K562 (cell line): ENCODE results near the gene MIS18A. TPM values are rescaled to one million over a fixed set of nuclear protein-coding genes. Genes with fewer than 3 reads are reported as not detected.

Source experiments
- C11orf30 ChIP-seq: fragments of 450-650 bp; IDR thresholded peaks from 2 replicates; pipeline ENCODE4 v1.6.1; 2016; ENCODE audit warnings: low read depth, mild to moderate bottlenecking
- CAMTA2 ChIP-seq: fragments of 250-450 bp; sonication (Bioruptor Pico); conservative IDR thresholded peaks from 2 replicates; pipeline ENCODE4 v1.5.1; 2022
- COPS2 ChIP-seq: fragments of 450-650 bp; conservative IDR thresholded peaks from 2 replicates; pipeline ENCODE4 v1.6.1; 2016; ENCODE audit warnings: mild to moderate bottlenecking, moderate library complexity
- CREBBP ChIP-seq: IDR thresholded peaks from one replicate; pipeline ENCODE4 v1.6.1; 2012; ENCODE audit warnings: low read depth, mild to moderate bottlenecking, control low read depth, inconsistent platforms, low read length
- DACH1 ChIP-seq: fragments of 450-650 bp; IDR thresholded peaks from 2 replicates; pipeline ENCODE4 v1.6.1; 2018; ENCODE audit not compliant: partially characterized antibody
- ETS2 ChIP-seq: IDR thresholded peaks from 2 replicates; pipeline ENCODE4 v1.6.1; 2016; ENCODE audit warnings: borderline replicate concordance, missing genetic modification characterization, mild to moderate bottlenecking, moderate library complexity, missing compliant biosample characterization; ENCODE audit not compliant: poor library complexity, severe bottlenecking
- ETV1 ChIP-seq: fragments of 450-650 bp; conservative IDR thresholded peaks from 2 replicates; pipeline ENCODE4 v1.6.1; 2016; ENCODE audit warnings: missing genetic modification characterization, control low read depth, low read depth, missing compliant biosample characterization
- MBD2 ChIP-seq: sonication (generic); IDR thresholded peaks from 2 replicates; pipeline ENCODE4 v1.6.1; 2016; ENCODE audit warnings: low read depth, borderline replicate concordance
- PCBP1 ChIP-seq: fragments of 200-400 bp; formaldehyde crosslinking; IDR thresholded peaks from 2 replicates; pipeline ENCODE4 v1.6.1; 2018; ENCODE audit warnings: mild to moderate bottlenecking, low read depth, low read length; ENCODE audit not compliant: poor library complexity, severe bottlenecking
- PHF20 ChIP-seq: fragments of 450-650 bp; IDR thresholded peaks from 2 replicates; pipeline ENCODE4 v1.6.1; 2018; ENCODE audit not compliant: partially characterized antibody
- RBM14 ChIP-seq: fragments of 200-400 bp; formaldehyde crosslinking; IDR thresholded peaks from 2 replicates; pipeline ENCODE4 v1.6.1; 2018; ENCODE audit warnings: low read depth, mild to moderate bottlenecking, low read length, moderate library complexity, borderline replicate concordance; ENCODE audit not compliant: insufficient read depth
- SAFB ChIP-seq: fragments of 200-400 bp; formaldehyde crosslinking; IDR thresholded peaks from 2 replicates; pipeline ENCODE4 v1.6.1; 2017; ENCODE audit warnings: low read depth, low read length, borderline replicate concordance
- STAT5A ChIP-seq: IDR thresholded peaks from 2 replicates; pipeline ENCODE4 v1.6.1; 2012; ENCODE audit warnings: low read length, inconsistent platforms, borderline replicate concordance
- ZBTB8A ChIP-seq: fragments of 450-650 bp; IDR thresholded peaks from 2 replicates; pipeline ENCODE4 v1.6.1; 2018; ENCODE audit warnings: mild to moderate bottlenecking, moderate library complexity; ENCODE audit not compliant: partially characterized antibody
- ZNF197 ChIP-seq: fragments of 200-800 bp; sonication (Bioruptor generic); IDR thresholded peaks from 2 replicates; pipeline ENCODE4 v1.6.1; 2016; ENCODE audit warnings: low read depth, missing genetic modification characterization, missing compliant biosample characterization
- polyA plus RNA-seq, 8 experiments: library from polyadenylated mRNA; depleted of rRNA in 4 of 8; stranded (reverse) in 5 of 8; unstranded in 3 of 8; fragments of >200 nt; fragmentation: Nextera tagmentation in 2 of 8; fragmentation: Illumina TruSeq in 1 of 8; extraction: Ambion mirVana in 2 of 8; extraction: Trizol in 1 of 8; gene quantifications; 2 replicates each; pipeline versions ENCODE4 v1.2.1 to v1.2.3, GENCODE V29; 2011 to 2014; ENCODE audit warnings: inconsistent platforms in 1 of 8, missing spikeins in 1 of 8
- total RNA-seq, 7 experiments: library from RNA; depleted of rRNA in 6 of 7; stranded (reverse); fragments of >200 nt in 6 of 7; fragmentation: Illumina TruSeq in 2 of 7; extraction: Trizol in 2 of 7; gene quantifications; 2 replicates each; pipeline versions ENCODE4 v1.2.1 to v1.2.3, GENCODE V29; 2011 to 2021; ENCODE audit warnings: low replicate concordance in 1 of 7
- TF ChIP-seq, protein P1 (sequence below): fragments of 250-450 bp; sonication (Bioruptor Pico); IDR thresholded peaks from 2 replicates; pipeline ENCODE4 v1.5.1; 2021; ENCODE audit warnings: mild to moderate bottlenecking
- TF ChIP-seq, protein P2 (sequence below): sonication (generic); formaldehyde crosslinking; IDR thresholded peaks from 2 replicates; pipeline ENCODE4 v1.8.0; 2022; ENCODE audit warnings: missing genetic modification reagents, mild to moderate bottlenecking, moderate library complexity, borderline replicate concordance
- TF ChIP-seq, protein P3 (sequence below): fragments of 250-450 bp; sonication (Bioruptor Pico); IDR thresholded peaks from 2 replicates; pipeline ENCODE4 v1.8.0; 2022; ENCODE audit warnings: moderate library complexity, mild to moderate bottlenecking, inconsistent platforms

The MIS18A gene
- total and polyA plus RNA-seq, 9 of the 15 experiments (the other 6 are each of a cell fraction or from before 2014, with no cell fraction given), result 17.7 to 75.3 (median 60.3) TPM

DNA sequence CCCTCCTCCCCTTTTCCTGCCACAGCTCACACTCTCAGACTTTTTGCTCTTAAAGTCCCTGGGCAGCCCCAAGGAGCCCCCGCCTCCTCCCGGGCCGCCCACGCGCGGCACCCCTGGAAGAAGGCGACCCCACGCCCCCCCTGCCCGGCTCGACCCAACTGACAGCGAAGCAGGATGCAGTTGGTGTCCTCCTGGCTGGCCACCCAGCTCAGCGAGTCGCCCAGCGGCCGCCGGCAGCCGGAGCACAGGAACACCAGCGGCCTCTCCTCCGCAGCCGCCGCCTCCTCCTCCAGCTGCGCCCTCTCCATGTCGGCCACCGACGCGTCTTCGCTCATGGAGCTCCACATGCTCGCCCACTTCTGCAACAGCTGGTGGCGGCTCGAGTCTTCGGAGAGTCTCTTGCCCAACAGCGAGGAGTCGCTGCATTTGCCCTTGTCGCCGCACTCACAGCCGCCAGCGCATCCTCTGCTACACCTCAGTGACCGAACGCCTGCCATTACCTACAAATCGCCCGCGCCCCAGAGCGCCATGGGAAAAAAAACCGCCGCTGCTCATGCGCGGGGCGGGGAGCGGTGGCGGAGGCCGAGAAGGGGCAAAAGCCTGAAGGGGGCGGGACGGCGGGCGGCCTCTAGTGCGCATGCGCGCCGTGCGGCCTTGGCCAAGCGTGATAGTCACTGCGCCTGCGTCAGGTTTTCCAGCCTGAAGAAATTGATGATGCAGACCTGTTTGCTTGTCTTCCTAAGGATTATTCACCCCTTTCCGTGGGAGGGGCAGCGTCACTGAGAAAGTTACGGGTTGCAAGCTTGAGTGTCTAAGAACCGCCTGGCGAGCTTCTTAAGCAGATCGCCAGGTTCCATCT is at the start of gene MIS18A (continued):
- TF ChIP-seq, protein P1, sequence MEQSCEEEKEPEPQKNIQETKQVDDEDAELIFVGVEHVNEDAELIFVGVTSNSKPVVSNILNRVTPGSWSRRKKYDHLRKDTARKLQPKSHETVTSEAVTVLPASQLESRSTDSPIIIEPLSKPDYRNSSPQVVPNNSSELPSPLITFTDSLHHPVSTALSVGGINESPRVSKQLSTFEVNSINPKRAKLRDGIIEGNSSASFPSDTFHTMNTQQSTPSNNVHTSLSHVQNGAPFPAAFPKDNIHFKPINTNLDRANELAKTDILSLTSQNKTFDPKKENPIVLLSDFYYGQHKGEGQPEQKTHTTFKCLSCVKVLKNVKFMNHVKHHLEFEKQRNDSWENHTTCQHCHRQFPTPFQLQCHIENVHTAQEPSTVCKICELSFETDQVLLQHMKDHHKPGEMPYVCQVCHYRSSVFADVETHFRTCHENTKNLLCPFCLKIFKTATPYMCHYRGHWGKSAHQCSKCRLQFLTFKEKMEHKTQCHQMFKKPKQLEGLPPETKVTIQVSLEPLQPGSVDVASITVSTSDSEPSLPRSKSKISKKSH, result no peak
- TF ChIP-seq C11orf30 (peak; percentile 98), DACH1 (peak; percentile 84), COPS2 (no peak), CAMTA2 (CRISPR knock-in tag) (no peak; the same call in 1 of the 2 replicates), ZNF197 (CRISPR knock-in tag) (no peak), PCBP1 (no peak), MBD2 (peak; percentile 59; the same call in 1 of the 2 replicates), ETV1 (tag) (no peak), PHF20 (peak; percentile 92), ETS2 (tag) (no peak), STAT5A (no peak), ZBTB8A (no peak), SAFB (peak; percentile 45; the same call in 1 of the 2 replicates), RBM14 (no peak), CREBBP (no peak)
- TF ChIP-seq, protein P2, sequence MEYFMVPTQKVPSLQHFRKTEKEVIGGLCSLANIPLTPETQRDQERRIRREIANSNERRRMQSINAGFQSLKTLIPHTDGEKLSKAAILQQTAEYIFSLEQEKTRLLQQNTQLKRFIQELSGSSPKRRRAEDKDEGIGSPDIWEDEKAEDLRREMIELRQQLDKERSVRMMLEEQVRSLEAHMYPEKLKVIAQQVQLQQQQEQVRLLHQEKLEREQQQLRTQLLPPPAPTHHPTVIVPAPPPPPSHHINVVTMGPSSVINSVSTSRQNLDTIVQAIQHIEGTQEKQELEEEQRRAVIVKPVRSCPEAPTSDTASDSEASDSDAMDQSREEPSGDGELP, result peak; percentile 97
- TF ChIP-seq, protein P3, sequence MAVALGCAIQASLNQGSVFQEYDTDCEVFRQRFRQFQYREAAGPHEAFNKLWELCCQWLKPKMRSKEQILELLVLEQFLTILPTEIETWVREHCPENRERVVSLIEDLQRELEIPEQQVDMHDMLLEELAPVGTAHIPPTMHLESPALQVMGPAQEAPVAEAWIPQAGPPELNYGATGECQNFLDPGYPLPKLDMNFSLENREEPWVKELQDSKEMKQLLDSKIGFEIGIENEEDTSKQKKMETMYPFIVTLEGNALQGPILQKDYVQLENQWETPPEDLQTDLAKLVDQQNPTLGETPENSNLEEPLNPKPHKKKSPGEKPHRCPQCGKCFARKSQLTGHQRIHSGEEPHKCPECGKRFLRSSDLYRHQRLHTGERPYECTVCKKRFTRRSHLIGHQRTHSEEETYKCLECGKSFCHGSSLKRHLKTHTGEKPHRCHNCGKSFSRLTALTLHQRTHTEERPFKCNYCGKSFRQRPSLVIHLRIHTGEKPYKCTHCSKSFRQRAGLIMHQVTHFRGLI (CRISPR knock-in tag), result no peak
